Stomach (tissue), 9 donors: ENCODE results near the gene CBLIF. TPM values are rescaled to one million over a fixed set of nuclear protein-coding genes. Genes with fewer than 3 reads are reported as not detected.

Source experiments
- DNase-seq, 2 donors: peaks; one replicate each; pipeline versions ENCODE4 v3.0.0 to v3.0.0-alpha.2; 2013 to 2019
- H3K27ac ChIP-seq, 5 donors: fragments of 200-600 bp in 4 of 5; sonication (generic) in 4 of 5; one replicate each; pipeline ENCODE4 v1.5.1; 2013 to 2019; ENCODE audit warnings: mild to moderate bottlenecking in 1 of 5, moderate library complexity in 1 of 5
- H3K27me3 ChIP-seq, 3 donors: fragments of 200-600 bp; sonication (generic); one replicate each; pipeline ENCODE4 v1.5.1; 2017 to 2019; ENCODE audit warnings: mixed run types in 1 of 3
- H3K36me3 ChIP-seq, 4 donors: fragments of 200-600 bp; sonication (generic); 1 replicate in 3 of 4; 2 replicates in 1 of 4; pipeline ENCODE4 v1.5.1; 2016 to 2019
- H3K4me1 ChIP-seq, 4 donors: fragments of 200-600 bp; sonication (generic); one replicate each; pipeline ENCODE4 v1.5.1; 2016 to 2019
- H3K4me3 ChIP-seq, 4 donors: fragments of 200-600 bp; sonication (generic) in 3 of 4; one replicate each; pipeline ENCODE4 v1.5.1; 2016 to 2019; ENCODE audit warnings: mild to moderate bottlenecking in 1 of 4
- H3K9me3 ChIP-seq, 4 donors: fragments of 200-600 bp; sonication (generic); one replicate each; pipeline ENCODE4 v1.5.1; 2016 to 2019
- EP300 ChIP-seq: sonication (generic); formaldehyde crosslinking; IDR thresholded peaks from one replicate; pipeline ENCODE4 v1.6.1; 2017; ENCODE audit warnings: antibody characterized with exemption
- POLR2A ChIP-seq, 4 donors: fragments of 450-650 bp; IDR thresholded peaks; one replicate each; pipeline ENCODE4 v1.6.1; 2016; ENCODE audit warnings: antibody characterized with exemption in 4 of 4, control low read depth in 2 of 4, mild to moderate bottlenecking in 1 of 4, moderate library complexity in 1 of 4
- POLR2AphosphoS5 ChIP-seq, 3 donors: sonication (generic); formaldehyde crosslinking; IDR thresholded peaks; one replicate each; pipeline ENCODE4 v1.6.1; 2016; ENCODE audit warnings: antibody characterized with exemption in 3 of 3
- WGBS, 5 donors: extraction: QIAGEN DNeasy Blood & Tissue Kit in 3 of 5; methylation state at CpG; one replicate each; pipeline versions ENCODE4 v1.1.5 to v1.1.7; 2013 to 2018; 5-methylcytosine and 5-hydroxymethylcytosine counted together
- intact Hi-C: fragments of 100-400 bp; cut with DNase I; formaldehyde crosslinking; loops from one replicate; pipeline ENCODE4 v1.15.1; 2023; ENCODE audit warnings: low total_unique reads
- polyA plus RNA-seq, 3 donors: library from polyadenylated mRNA; stranded (reverse); fragments of 200-250 nt; gene quantifications; one replicate each; pipeline ENCODE4 v1.2.3, GENCODE V29; 2013
- total RNA-seq, 5 donors: library from RNA; depleted of rRNA; stranded (reverse); fragments of >200 nt; gene quantifications; one replicate each; pipeline versions ENCODE4 v1.1.0 to v1.2.3, GENCODE V29; 2014 to 2016
- TF ChIP-seq, protein P1 (sequence below), 7 experiments: fragments of 450-650 bp in 4 of 7; fragments of 200-600 bp in 3 of 7; sonication (generic) in 3 of 7; IDR thresholded peaks; one replicate each; pipeline ENCODE4 v1.5.1; 2016 to 2019; ENCODE audit warnings: antibody characterized with exemption in 7 of 7, control low read depth in 2 of 7, mild to moderate bottlenecking in 1 of 7
- donor health status: healthy with polysubstance abuse.
- donor health status: Bipolar disorder and iron deficiency.
- donor health status: healthy.

Gene CBLIF
- total and polyA plus RNA-seq, 8 donors: 2.9 to 2,010 (median 629) TPM

DNA sequence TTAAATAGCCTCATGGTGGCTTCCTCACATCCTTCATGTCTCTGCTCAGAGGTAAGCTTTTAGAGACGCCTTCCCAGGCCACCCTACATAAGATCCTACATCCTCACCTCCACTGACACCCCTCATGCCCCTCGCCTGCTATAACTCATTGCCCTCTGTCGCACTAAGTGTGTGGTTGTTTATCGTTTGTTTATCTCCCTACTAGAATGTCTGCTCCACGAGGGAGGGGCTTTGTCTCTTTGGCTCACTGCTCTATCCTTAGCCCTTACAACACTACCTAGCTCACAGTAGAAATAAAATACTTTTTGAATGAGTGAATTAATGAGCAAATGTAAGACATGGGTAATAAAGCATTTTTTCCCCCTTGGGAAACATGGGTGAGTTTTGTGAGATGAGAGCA is 1.3 kb upstream of the CBLIF start:
- WGBS, 5 donors: 67 to 76% (median 73%) methylated on average over 5 of the region's 5 CpGs

DNA sequence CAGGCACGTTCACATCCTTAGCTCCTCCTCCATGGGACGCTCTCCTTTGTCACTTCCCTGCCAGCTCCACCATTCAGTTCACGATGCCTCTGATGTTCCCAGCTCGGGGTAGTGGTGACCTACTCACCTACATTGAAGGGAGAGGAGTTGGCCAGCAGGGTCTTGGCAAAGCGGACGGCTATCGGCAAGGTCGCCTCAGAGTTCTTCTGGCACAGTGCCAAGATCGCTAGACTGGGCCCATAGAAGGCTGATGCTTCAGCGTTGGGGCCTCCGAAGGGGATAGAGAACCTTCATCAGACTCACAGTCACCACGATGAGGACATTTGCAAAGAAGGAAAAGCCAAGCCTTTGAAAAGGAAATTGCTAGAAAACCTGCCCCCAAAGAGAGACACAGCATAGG is 3.0 kb downstream of the CBLIF start:
- no peaks in the 10 kb centered on the region for H3K9me3 ChIP-seq
- 74 to 87% (median 80%) methylated on average over 12 of the region's 12 CpGs for WGBS, 5 donors
- intact Hi-C loops: no loop called here
- no peaks in the 10 kb centered on the region for H3K27me3 ChIP-seq
- H3K4me1 ChIP-seq: peaks cover 0 to 21% (median 13%) of the 10 kb centered on the region in 4 donors
- no peaks in the 10 kb centered on the region for H3K36me3 ChIP-seq
- no peak for TF ChIP-seq EP300
- TF ChIP-seq POLR2AphosphoS5 (IDR thresholded peaks at IDR 0.05): no peak
- TF ChIP-seq, protein P1, sequence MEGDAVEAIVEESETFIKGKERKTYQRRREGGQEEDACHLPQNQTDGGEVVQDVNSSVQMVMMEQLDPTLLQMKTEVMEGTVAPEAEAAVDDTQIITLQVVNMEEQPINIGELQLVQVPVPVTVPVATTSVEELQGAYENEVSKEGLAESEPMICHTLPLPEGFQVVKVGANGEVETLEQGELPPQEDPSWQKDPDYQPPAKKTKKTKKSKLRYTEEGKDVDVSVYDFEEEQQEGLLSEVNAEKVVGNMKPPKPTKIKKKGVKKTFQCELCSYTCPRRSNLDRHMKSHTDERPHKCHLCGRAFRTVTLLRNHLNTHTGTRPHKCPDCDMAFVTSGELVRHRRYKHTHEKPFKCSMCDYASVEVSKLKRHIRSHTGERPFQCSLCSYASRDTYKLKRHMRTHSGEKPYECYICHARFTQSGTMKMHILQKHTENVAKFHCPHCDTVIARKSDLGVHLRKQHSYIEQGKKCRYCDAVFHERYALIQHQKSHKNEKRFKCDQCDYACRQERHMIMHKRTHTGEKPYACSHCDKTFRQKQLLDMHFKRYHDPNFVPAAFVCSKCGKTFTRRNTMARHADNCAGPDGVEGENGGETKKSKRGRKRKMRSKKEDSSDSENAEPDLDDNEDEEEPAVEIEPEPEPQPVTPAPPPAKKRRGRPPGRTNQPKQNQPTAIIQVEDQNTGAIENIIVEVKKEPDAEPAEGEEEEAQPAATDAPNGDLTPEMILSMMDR (IDR thresholded peaks at IDR 0.05): no peak
- no peak for TF ChIP-seq POLR2A (IDR thresholded peaks at IDR 0.05)
- H3K27ac ChIP-seq: peak overlapping the region in 4 of 5 donors; percentile 11 to 45 (median 22)
- peak overlapping the region in 1 of 4 donors; percentile 7 for H3K4me3 ChIP-seq
- no peak for DNase-seq

More for the DNA sequence above, 1.3 kb upstream of the CBLIF start:
- no peaks in the 10 kb centered on the region for H3K27me3 ChIP-seq
- H3K9me3 ChIP-seq: no peaks in the 10 kb centered on the region
- no peak for DNase-seq
- intact Hi-C loops: no loop called here
- H3K36me3 ChIP-seq: no peaks in the 10 kb centered on the region
- no peak overlapping the region for H3K4me3 ChIP-seq
- no peak for TF ChIP-seq POLR2A (IDR thresholded peaks at IDR 0.05)
- TF ChIP-seq POLR2AphosphoS5 (IDR thresholded peaks at IDR 0.05): no peak
- TF ChIP-seq, protein P1 (IDR thresholded peaks at IDR 0.05): no peak
- no peak for TF ChIP-seq EP300
- peak overlapping the region in 4 of 5 donors; percentile 7 to 61 (median 36) for H3K27ac ChIP-seq
- H3K4me1 ChIP-seq: peaks cover 0 to 11% (median 10%) of the 10 kb centered on the region in 4 donors

DNA sequence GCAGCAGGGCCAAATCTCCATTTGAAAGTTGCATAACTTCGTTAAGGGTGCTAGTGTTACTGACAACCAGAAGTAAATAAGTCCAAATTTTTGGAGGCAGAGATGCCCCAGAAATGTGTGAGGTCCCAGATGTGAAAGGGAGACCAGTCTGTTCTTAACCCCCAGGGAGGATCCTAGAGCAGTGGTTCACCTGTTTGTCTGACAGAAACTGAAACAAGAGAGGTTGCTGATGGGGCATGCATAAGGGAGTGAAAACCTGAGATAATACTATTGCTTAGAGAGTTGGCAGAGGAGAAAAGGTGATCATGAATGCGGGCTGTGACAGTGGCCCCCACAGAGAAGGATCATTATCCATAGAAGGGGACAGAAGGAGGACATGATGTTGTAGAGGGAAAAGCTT is 3.8 kb downstream of the CBLIF start:
- no peaks in the 10 kb centered on the region for H3K36me3 ChIP-seq
- H3K9me3 ChIP-seq: no peaks in the 10 kb centered on the region
- DNase-seq: no peak
- H3K27me3 ChIP-seq: no peaks in the 10 kb centered on the region
- peaks cover 0 to 21% (median 13%) of the 10 kb centered on the region in 4 donors for H3K4me1 ChIP-seq
- H3K4me3 ChIP-seq: no peak overlapping the region
- TF ChIP-seq POLR2AphosphoS5 (IDR thresholded peaks at IDR 0.05): no peak
- TF ChIP-seq POLR2A (IDR thresholded peaks at IDR 0.05): no peak
- TF ChIP-seq, protein P1 (IDR thresholded peaks at IDR 0.05): no peak
- TF ChIP-seq EP300: no peak
- intact Hi-C loops: no loop called here
- WGBS, 5 donors: 70 to 93% (median 81%) methylated on average over 2 of the region's 2 CpGs
- peak overlapping the region in 2 of 5 donors; percentile 10 to 16 for H3K27ac ChIP-seq

DNA sequence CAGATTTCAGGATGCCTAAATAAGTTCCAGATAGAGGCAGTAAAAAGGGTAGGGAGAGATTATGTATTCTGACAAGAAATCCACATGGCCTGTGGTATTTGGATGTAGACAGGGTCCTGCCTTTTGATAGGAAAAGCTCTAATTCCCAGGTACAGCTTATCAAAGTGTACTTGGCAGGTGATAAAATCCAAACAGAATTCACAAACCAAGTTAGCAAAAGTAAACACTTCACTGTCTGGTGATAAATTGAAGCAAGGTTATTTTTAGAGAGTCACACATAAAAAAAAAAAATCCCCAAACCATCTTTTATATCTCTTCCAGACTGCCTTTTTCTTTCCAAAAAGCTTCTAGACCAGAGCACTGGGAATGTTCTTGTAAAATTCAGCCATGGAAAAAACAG is 5.7 kb downstream of the CBLIF start:
- Histone ChIP-seq H3K9me3 (no peaks in the 10 kb centered on the region), H3K27me3 (no peaks in the 10 kb centered on the region), H3K27ac (peak overlapping the region in 1 of 5 donors; percentile 17), H3K36me3 (no peaks in the 10 kb centered on the region), H3K4me3 (no peak overlapping the region), H3K4me1 (peaks cover 0 to 12% (median 5%) of the 10 kb centered on the region in 4 donors)
- intact Hi-C loops: no loop called here
- no peak for DNase-seq
- TF ChIP-seq EP300: no peak
- no peak for TF ChIP-seq POLR2AphosphoS5 (IDR thresholded peaks at IDR 0.05)
- TF ChIP-seq, protein P1 (IDR thresholded peaks at IDR 0.05): no peak
- TF ChIP-seq POLR2A (IDR thresholded peaks at IDR 0.05): no peak
